NCI-H510A treated with DMSO at 0.1 percent for 48 hours (cell line): Measurements from ENCODE around the gene SMARCE1.

ENCODE experiments used
- DNase-seq: peaks from one replicate; lab custom pipeline; 2025; lab: John Stamatoyannopoulos, UW

Gene SMARCE1

DNA sequence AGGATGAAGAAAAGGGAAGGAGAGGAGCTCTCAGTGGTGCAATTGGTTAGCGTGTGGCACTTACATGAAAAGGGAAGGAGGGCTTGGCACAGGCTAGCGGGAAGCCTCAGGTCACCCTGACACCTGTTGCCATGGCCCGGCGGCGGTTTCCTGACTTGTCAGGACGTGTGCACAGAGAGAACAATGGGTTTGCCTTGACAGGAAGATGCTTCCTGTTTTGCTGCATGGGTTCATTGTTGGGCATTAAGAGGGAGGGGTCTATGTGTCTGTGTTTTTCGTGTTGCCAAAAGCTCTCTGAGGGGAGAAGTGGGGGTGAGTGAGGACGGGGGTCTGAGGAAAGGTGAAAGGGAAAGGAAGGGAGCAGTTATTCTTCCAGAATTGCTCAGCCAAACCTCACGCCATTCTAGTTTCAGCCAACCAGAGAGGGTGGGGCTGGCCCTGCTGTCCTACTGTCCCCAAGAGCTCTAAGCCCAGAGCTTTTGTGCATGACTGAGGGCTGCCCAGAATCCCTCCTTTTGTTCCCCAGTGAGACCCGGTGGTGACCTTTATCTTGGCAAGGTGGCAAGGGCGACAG is 65.2 kb downstream of the SMARCE1 start:
- DNase-seq = peak; percentile 54

DNA sequence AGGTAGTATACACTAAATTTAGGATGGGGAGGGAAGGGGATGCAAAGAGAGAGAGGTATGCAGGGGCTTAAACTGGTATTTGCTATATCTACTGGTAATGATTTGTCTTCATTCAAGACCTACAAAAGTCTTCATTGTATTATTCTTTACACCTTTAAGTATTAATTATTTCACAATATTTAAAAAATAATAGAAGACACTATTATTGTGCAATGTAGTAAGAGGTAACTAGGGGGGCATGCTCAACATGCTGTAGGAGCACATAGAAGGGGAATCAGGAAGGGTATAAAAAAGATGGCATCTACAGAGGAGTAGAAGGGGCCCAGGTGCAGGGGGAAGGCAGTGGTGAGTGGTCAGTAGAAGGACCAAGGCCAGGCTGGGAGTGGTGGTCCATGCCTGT is 67.5 kb downstream of the SMARCE1 start:
- DNase-seq = no peak

DNA sequence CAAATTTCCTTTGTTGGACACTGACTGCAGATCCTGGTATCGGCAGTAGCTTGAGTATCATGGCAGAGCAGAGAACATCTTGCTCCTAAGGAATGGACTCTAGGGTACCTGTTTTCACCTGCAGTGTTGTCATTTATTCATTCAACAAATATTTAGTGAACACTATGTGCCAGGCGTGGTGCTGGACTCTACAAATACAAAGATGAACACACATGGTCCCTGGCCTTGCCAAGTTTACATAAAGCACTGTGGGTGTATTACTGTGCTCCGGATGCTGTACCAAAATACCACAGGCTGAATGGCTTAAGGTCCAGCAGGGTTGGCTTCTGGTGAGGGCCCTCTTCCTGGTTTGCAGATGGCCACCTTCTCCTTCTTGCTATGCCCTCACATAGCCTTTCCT is 68.1 kb downstream of the SMARCE1 start:
- DNase-seq = no peak

DNA sequence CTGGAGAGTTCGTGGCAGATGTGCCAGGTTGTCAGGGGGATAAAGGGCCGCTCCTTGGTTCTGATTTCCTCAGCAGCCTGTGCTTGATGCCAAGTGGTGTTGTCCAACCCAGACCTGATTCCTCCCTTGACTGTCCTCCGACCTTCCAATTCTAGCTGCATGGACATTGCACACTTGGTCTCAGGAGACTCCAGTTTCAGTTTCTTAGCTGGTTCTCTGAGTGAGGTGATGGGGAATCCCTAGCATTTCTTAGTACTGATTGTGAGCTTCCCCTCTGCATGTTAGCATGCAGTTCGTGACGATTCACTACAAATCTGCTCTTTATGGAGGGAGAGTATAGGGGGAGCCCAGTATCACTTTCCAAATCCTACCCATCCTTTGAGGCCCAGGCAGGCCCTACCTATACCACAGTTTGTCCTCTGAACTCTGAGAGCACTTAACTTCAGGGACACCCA is 70.0 kb downstream of the SMARCE1 start:
- no peak for DNase-seq

DNA sequence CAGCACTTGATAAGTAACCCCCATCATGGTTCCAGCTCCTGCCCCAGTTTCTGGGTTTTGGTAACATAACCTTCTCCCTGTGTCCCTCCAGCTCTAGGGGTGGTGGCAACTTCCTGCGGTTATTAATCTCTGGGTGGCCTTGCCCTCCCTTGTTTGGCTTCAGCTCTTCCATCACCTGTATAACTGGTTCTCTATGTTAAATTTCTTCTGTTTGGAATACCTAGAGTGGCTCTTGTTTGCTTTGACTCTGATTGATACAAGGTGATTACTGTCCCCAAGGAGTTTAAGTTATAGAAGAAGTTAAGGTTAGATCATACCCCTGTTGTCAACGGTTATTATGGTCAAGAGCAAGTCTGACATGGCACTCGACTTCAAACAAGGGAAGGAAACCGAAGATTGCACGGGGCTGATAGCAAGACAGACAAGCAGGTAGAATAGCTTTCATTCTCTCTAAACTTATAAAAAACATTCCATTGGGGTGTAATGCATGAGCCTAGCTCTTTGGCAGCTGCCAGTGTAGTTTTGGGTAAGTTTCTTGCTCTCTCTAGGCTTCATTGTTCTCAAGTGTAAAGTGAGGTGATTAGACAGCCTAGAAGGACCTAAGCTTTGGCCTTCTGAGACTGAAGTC is 71.4 kb downstream of the SMARCE1 start:
- no peak for DNase-seq
